ENCODE results near the gene RNF169. TPM values are rescaled to one million over a fixed set of nuclear protein-coding genes. Genes with fewer than 3 reads are reported as not detected.
"Not testable (repeated sequence)": the region's sequence is repeated elsewhere in the genome, so short reads cannot be mapped to it uniquely, and the experiment has no call there.

Gene RNF169
- total and polyA plus RNA-seq, 2 donors (not counting 1 experiment from before 2014, with no cell fraction given), result 12.3 to 32.2 TPM

- Histone ChIP-seq H2AFZ (ENCODE audit: low read length) (no peak overlapping the region), H3K36me3 (ENCODE audit: control insufficient read depth, insufficient read depth, low read length) (no peaks in the 10 kb centered on the region), H3K9me3 (ENCODE audit: control insufficient read depth, insufficient read depth, low read depth, low read length) (no peaks in the 10 kb centered on the region), H4K20me1 (ENCODE audit: control insufficient read depth, extremely low read depth, insufficient read depth, low read length) (no peaks in the 10 kb centered on the region), H3K27me3 (ENCODE audit: control insufficient read depth, insufficient read depth, low read length) (no peaks in the 10 kb centered on the region), H3K9ac (ENCODE audit: insufficient read depth, low read length) (peak overlapping the region; percentile 94), H3K4me3 (replicated peaks in 1 of 4; ENCODE audit: control extremely low read depth in 1 of 4, insufficient read depth in 1 of 4, low read depth in 3 of 4, low read length in 4 of 4) (peak overlapping the region; percentile 74 to 96 (median 81)), H3K4me1 (ENCODE audit: control insufficient read depth, extremely low read depth, insufficient read depth, low read length) (peaks cover 12% of the 10 kb centered on the region), H3K27ac (ENCODE audit: insufficient read depth, low read length) (peak overlapping the region; percentile 68), H3K79me2 (ENCODE audit: control insufficient read depth, insufficient read depth, low read length) (peaks cover 57% of the 10 kb centered on the region), H3K4me2 (ENCODE audit: extremely low read depth, insufficient read depth, low read length) (peak overlapping the region; percentile 85)
- no peak for TF ChIP-seq EZH2 (IDR thresholded peaks at IDR 0.05; ENCODE audit: low read length, missing control alignments)
- TF ChIP-seq, protein P1, sequence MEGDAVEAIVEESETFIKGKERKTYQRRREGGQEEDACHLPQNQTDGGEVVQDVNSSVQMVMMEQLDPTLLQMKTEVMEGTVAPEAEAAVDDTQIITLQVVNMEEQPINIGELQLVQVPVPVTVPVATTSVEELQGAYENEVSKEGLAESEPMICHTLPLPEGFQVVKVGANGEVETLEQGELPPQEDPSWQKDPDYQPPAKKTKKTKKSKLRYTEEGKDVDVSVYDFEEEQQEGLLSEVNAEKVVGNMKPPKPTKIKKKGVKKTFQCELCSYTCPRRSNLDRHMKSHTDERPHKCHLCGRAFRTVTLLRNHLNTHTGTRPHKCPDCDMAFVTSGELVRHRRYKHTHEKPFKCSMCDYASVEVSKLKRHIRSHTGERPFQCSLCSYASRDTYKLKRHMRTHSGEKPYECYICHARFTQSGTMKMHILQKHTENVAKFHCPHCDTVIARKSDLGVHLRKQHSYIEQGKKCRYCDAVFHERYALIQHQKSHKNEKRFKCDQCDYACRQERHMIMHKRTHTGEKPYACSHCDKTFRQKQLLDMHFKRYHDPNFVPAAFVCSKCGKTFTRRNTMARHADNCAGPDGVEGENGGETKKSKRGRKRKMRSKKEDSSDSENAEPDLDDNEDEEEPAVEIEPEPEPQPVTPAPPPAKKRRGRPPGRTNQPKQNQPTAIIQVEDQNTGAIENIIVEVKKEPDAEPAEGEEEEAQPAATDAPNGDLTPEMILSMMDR (conservative IDR thresholded peaks at IDR 0.05 in 1 of 2, IDR thresholded peaks at IDR 0.05 in 1 of 2; ENCODE audit: low read depth in 1 of 2, low read length in 2 of 2), result no peak
- DNase-seq (ENCODE audit: low read depth in 2 of 2), result no peak
These were observed 1.3 kb downstream of the RNF169 start for GRCh38 chr11:74749965-74750296.

DNA sequence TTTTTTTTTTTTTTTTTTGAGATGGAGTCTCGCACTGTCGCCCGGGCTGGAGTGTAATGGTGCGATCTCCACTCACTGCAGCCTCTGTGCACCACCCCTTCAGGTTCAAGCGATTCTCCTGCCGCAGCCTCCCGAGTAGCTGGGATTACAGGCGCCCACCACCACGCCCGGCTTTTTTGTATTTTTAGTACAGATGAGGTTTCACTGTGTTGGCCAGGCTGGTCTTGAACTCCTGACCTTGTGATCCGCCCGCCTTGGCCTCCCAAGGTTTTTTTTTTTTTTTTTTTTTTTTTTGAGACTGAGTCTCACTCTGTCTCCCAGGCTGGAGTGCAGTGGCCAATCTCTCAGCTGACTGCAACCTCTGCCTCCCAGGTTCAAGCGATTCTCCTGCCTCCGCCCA lies 1.9 kb downstream of the RNF169 start:
- not testable (repeated sequence) for H4K20me1 ChIP-seq (ENCODE audit: control insufficient read depth, extremely low read depth, insufficient read depth, low read length); H3K27me3 ChIP-seq (ENCODE audit: control insufficient read depth, insufficient read depth, low read length); H3K9ac ChIP-seq (ENCODE audit: insufficient read depth, low read length); H3K9me3 ChIP-seq (ENCODE audit: control insufficient read depth, insufficient read depth, low read depth, low read length); H3K36me3 ChIP-seq (ENCODE audit: control insufficient read depth, insufficient read depth, low read length); H3K27ac ChIP-seq (ENCODE audit: insufficient read depth, low read length); H2AFZ ChIP-seq (ENCODE audit: low read length); DNase-seq (ENCODE audit: low read depth in 2 of 2)
- H3K4me2 ChIP-seq (ENCODE audit: extremely low read depth, insufficient read depth, low read length), result peak overlapping the region; percentile 85
- peaks cover 17% of the 10 kb centered on the region for H3K4me1 ChIP-seq (ENCODE audit: control insufficient read depth, extremely low read depth, insufficient read depth, low read length)
- peak overlapping the region in 3 of 4 experiments; percentile 74 to 96 (median 80) for H3K4me3 ChIP-seq (replicated peaks in 1 of 4; ENCODE audit: control extremely low read depth in 1 of 4, insufficient read depth in 1 of 4, low read depth in 3 of 4, low read length in 4 of 4)
- H3K79me2 ChIP-seq (ENCODE audit: control insufficient read depth, insufficient read depth, low read length), result peaks cover 61% of the 10 kb centered on the region

GRCh38 chr11:74751303-74751702 lies 2.7 kb downstream of the RNF169 start:
- no peak for DNase-seq (ENCODE audit: low read depth in 2 of 2)
- no peaks in the 10 kb centered on the region for H4K20me1 ChIP-seq (ENCODE audit: control insufficient read depth, extremely low read depth, insufficient read depth, low read length)
- no peak for TF ChIP-seq EZH2 (IDR thresholded peaks at IDR 0.05; ENCODE audit: low read length, missing control alignments)

GRCh38 chr11:74754507-74755252 lies 6.0 kb downstream of the RNF169 start:
- H3K4me3 ChIP-seq (replicated peaks in 1 of 4; ENCODE audit: control extremely low read depth in 1 of 4, insufficient read depth in 1 of 4, low read depth in 3 of 4, low read length in 4 of 4), result peak overlapping the region in 1 of 4 experiments; percentile 45
- DNase-seq (ENCODE audit: low read depth in 2 of 2), result peak; percentile 92 to 96
- H3K36me3 ChIP-seq (ENCODE audit: control insufficient read depth, insufficient read depth, low read length), result no peaks in the 10 kb centered on the region
- peak overlapping the region; percentile 78 for H3K27ac ChIP-seq (ENCODE audit: insufficient read depth, low read length)
- no peaks in the 10 kb centered on the region for H4K20me1 ChIP-seq (ENCODE audit: control insufficient read depth, extremely low read depth, insufficient read depth, low read length)
- no peak overlapping the region for H2AFZ ChIP-seq (ENCODE audit: low read length)
- peak overlapping the region; percentile 59 for H3K4me2 ChIP-seq (ENCODE audit: extremely low read depth, insufficient read depth, low read length)
- H3K9ac ChIP-seq (ENCODE audit: insufficient read depth, low read length), result no peak overlapping the region
- H3K79me2 ChIP-seq (ENCODE audit: control insufficient read depth, insufficient read depth, low read length), result peaks cover 64% of the 10 kb centered on the region
- peaks cover 23% of the 10 kb centered on the region for H3K4me1 ChIP-seq (ENCODE audit: control insufficient read depth, extremely low read depth, insufficient read depth, low read length)
- no peaks in the 10 kb centered on the region for H3K9me3 ChIP-seq (ENCODE audit: control insufficient read depth, insufficient read depth, low read depth, low read length)
- no peaks in the 10 kb centered on the region for H3K27me3 ChIP-seq (ENCODE audit: control insufficient read depth, insufficient read depth, low read length)
- TF ChIP-seq, protein P1 (conservative IDR thresholded peaks at IDR 0.05 in 1 of 2, IDR thresholded peaks at IDR 0.05 in 1 of 2; ENCODE audit: low read depth in 1 of 2, low read length in 2 of 2), result no peak
- TF ChIP-seq EZH2 (IDR thresholded peaks at IDR 0.05; ENCODE audit: low read length, missing control alignments), result no peak

More at GRCh38 chr11:74751303-74751702, 2.7 kb downstream of the RNF169 start:
- Histone ChIP-seq H3K79me2 (ENCODE audit: control insufficient read depth, insufficient read depth, low read length) (peaks cover 68% of the 10 kb centered on the region), H3K4me2 (ENCODE audit: extremely low read depth, insufficient read depth, low read length) (peak overlapping the region; percentile 64), H3K27me3 (ENCODE audit: control insufficient read depth, insufficient read depth, low read length) (no peaks in the 10 kb centered on the region), H3K4me1 (ENCODE audit: control insufficient read depth, extremely low read depth, insufficient read depth, low read length) (peaks cover 24% of the 10 kb centered on the region), H2AFZ (ENCODE audit: low read length) (no peak overlapping the region), H3K36me3 (ENCODE audit: control insufficient read depth, insufficient read depth, low read length) (no peaks in the 10 kb centered on the region), H3K9me3 (ENCODE audit: control insufficient read depth, insufficient read depth, low read depth, low read length) (no peaks in the 10 kb centered on the region), H3K27ac (ENCODE audit: insufficient read depth, low read length) (no peak overlapping the region), H3K9ac (ENCODE audit: insufficient read depth, low read length) (no peak overlapping the region), H3K4me3 (replicated peaks in 1 of 4; ENCODE audit: control extremely low read depth in 1 of 4, insufficient read depth in 1 of 4, low read depth in 3 of 4, low read length in 4 of 4) (peak overlapping the region in 1 of 4 experiments; percentile 96)
